HS-5 (cell line): Measurements from ENCODE around the gene WWOX.

Experiments used
- DNase-seq: peaks from one replicate; pipeline ENCODE4 v3.0.0-alpha.2; 2012; ENCODE audit warnings: low read depth

WWOX gene

GRCh38 chr16:78953526-78953925 is 854.1 kb downstream of the WWOX start:
- no peak for DNase-seq

GRCh38 chr16:78955206-78955605 is 855.8 kb downstream of the WWOX start:
- no peak for DNase-seq

DNA sequence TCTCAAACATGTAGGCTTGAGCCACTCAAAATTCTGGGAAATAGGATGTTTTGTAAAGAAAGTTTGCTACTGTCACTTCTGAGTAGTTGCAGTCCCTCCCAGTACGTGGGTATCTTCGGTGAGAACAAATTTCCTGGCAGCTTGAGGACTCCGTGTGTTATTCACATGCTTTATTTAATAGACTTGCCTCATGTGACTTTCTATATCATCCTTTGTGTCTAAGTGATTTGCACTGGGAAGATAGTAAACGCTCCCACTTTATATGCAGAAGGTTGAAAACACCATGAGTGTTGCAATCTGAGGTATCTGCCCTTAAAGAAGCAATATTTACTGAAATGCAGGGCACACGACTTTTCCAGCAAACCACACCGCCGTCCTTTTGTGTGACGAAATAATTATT is 857.4 kb downstream of the WWOX start:
- DNase-seq: no peak

- DNase-seq: no peak
These were observed 858.1 kb downstream of the WWOX start for GRCh38 chr16:78957317-78958100.

DNA sequence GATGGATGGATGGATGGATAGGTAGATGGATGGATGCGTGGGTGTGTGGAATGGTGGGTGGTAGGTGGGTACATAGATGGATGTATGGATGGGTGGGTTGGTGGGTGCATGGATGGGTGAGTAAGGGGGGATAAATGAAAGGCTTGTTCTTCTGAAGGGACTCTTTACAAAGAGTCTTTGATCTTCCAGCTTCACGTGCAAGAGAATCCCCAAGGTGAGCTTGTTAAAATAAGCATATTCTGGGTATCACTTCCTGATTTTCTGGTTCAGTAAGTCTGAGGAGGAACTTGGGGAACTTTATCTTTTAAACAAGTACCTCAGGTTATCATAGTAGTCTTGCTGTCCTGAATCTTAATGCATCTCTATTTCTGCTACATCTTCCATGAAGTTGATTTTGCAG is 862.0 kb downstream of the WWOX start:
- no peak for DNase-seq

DNA sequence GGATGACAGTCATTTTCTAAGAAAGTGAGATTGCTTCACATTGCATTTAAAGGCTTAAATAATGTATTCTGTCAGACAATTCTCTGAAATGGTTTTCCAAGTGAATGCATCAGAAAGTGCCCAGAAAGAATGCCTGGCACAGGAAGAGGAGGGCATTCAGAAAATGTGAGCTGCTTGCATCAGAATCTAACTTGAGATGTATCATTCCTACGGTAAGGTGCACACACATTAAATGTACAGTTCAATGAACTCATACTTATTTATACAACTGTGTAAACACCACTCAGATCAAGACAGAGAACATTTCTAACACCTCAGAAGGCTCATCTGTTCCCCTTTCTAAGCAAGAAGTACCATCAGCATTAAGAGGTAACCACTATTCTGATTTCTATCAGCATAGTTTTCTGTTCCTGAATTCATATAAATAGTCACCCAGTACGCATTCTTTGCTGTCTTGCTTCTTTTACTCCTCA is 863.0 kb downstream of the WWOX start:
- DNase-seq: no peak

GRCh38 chr16:78967948-78968347 is 868.5 kb downstream of the WWOX start:
- no peak for DNase-seq

DNA sequence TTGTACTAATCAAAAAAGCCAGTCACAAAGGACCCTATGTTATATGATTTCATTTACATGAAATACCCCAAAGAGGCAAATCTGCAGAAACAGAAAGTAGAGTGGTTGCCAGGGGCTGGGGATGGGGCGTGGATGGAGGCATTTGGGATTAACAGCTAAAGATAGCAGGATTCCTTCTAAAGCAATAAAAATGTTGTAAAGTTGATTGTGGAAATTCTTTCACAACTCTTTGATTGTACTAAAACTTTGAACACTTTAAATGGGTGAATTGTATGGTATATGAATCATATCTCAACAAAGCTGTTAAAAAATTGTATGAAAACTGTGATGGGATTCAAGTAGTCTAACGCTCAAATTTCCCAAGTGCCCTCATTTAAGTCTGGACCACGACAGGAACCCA is 870.3 kb downstream of the WWOX start:
- DNase-seq: no peak

DNA sequence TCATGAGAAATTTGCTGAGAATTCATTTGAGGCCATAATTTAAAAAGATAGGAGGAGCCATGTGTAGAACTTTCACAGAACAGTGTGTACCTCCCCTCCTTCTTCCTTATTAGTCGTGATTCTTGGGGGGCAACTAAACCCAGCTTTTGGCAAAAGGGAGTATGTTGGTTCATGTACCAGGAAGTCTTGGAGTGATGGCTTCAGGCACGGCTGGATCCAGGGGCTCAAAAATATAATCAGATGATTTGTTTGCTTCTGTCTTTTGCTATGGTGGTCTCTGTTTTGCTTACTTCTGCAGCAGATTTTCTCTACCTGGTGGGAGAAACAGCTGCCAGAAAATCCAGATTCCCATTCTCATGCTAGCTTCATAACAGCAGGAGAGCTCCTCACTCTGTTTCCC is 871.2 kb downstream of the WWOX start:
- DNase-seq: no peak

- DNase-seq: no peak
These were observed 872.6 kb downstream of the WWOX start for GRCh38 chr16:78972006-78972405.

GRCh38 chr16:78972986-78973385 is 873.5 kb downstream of the WWOX start:
- no peak for DNase-seq

GRCh38 chr16:78976212-78976611 is 876.8 kb downstream of the WWOX start:
- no peak for DNase-seq

GRCh38 chr16:78980825-78981224 is 881.4 kb downstream of the WWOX start:
- no peak for DNase-seq

DNA sequence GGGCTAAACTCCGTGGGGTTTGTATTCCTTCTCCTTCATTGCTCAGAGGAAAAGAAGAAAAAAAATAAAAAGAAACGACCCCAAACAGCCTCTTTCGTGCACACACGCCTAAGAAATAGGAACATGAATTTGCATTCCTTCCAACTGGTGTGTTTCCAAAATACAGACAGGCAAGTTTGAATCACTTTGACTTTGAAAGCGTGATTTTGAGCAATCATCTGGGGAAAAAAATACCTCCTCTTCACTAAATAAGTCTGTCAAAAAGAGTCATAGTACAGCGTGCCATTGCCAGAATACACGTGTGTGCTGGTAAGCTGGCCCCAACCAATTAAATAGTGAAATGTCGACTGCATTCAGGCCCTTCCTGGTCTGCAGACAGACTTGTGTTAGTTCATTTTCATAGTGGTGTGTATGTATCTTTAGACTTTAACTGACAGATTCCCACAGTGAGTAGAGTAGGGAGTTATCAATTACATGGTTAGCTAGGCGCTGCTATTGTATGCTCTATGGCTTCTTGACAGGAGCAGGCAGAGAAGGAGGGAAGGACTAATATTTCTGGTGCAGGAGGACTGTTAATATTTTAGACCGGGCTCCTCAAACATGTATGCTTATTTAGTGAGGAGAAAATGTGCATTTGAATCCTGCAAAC is 882.8 kb downstream of the WWOX start:
- no peak for DNase-seq

DNA sequence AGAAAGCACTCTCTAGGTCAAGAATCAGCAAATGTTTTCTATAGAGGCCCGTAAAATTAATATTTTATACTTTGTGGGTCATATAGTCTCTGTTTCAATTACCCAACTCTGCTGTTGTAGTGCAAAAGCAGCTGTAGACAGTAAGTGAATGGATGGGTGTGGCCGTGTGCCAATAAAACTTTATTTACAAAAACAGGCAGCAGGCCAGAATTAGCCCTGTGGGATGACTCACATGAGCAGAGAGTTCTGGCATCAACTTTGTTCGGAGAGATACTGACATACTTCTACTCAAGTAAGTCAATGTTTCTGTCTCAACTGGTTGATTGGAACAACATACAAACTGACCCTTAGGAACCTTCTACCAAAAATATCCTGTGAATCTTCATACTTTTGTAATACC is 884.9 kb downstream of the WWOX start:
- no peak for DNase-seq

DNA sequence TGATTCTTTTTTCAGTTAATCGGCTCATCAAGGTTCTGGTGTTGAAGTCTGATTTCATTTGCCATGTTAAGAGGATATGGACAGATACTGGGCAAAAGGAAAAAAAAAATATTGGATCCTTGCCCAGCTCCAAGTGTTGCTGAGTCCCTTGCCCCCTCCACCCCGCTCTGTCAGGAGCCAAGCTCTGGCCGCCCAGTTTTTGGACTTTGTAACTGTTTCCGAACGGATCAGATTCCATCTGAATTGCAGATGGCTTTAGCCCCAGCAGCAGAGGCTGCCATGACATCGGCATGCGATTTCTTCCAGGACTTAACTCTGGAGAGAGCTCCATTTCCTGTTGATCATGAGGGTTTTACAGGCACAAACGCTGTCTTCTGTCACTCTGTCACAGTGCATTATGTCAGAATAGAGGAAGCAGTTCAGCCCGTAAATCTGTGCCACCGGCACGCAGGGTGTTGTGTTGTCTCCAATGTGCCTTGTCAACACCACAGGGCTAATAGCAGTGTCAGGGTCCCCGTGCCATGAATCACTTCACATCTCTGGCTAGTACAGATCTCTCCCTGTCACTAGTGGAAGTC is 885.5 kb downstream of the WWOX start:
- DNase-seq: no peak

GRCh38 chr16:78985716-78986605 is 886.5 kb downstream of the WWOX start:
- DNase-seq: no peak

DNA sequence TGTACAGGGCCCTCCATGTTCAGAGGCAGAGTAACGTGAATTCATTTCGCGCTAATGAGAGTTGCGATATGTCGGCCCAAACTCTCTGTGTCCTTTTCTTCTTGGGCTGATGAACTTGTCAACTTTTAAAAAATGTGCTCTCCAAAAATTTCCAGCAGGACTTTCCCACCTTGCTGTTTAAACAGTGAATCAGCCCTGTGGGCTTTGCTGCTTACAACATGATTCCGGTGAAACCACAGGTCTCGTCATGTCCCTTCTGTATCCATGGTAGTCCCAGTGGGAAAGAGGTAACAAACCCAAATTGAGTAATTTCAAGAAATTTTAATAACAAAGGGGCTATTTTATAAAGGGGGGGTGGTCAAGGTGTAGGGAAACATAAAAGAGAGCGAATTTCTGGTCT is 888.2 kb downstream of the WWOX start:
- DNase-seq: no peak

GRCh38 chr16:78988361-78988969 is 889.0 kb downstream of the WWOX start:
- DNase-seq: no peak

DNA sequence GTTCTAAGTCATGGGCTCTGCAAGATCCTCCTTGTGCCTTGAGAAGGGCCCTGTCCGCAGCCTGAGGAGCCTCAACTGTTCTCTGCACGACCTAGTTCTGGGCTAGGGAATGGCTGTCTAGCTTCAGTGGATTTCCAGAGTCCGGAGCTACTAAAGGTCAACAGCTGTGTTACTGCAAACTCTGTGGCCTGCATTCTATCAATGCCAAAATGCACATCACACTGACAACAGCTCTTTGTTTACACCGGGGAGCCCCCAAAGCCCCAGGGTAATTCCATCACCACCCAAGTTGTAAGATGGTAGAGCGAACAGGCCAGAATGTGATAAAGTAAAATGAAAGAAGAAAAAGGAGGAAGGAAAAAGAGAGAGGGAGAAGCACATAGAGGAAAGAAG is 890.9 kb downstream of the WWOX start:
- DNase-seq: no peak

DNA sequence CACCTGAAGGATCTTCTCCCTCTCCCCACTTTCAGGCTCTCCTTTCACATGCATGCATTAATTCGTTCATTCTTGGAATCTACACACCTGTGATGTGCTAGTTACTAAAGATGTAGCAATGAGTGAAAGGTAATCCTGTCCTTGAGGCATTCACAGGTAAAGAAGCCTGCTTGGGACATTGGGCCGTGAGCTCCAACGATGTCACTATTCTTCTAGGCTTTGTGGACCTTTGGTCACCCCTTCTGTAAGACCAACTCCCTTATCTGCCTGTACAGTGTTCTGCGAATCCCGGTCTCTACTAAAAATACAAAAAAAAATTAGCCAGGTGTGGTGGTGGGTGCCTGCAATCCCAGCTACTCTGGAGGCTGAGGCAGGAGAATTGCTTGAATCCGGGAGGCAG is 892.5 kb downstream of the WWOX start:
- DNase-seq: no peak

- no peak for DNase-seq
These were observed 893.9 kb downstream of the WWOX start for GRCh38 chr16:78993346-78993745.
